Endothelial cell (in vitro differentiated cells): Measurements from ENCODE around the gene VEZF1. TPM values are rescaled to one million over a fixed set of nuclear protein-coding genes. Genes with fewer than 3 reads are reported as not detected.

Source experiments
- DNase-seq: peaks from one replicate; pipeline ENCODE4 v3.0.0; 2021; ENCODE audit warnings: low spot score
- H3K27ac Mint-ChIP-seq: one replicate; pipeline ENCODE4 v1.8.0; 2021; ENCODE audit warnings: mixed read lengths, inconsistent platforms; ENCODE audit not compliant: unreplicated experiment
- H3K27me3 Mint-ChIP-seq: one replicate; pipeline ENCODE4 v1.8.0; 2021; ENCODE audit warnings: mild to moderate bottlenecking, moderate library complexity, mixed read lengths, inconsistent platforms; ENCODE audit not compliant: unreplicated experiment
- H3K36me3 Mint-ChIP-seq: one replicate; pipeline ENCODE4 v1.8.0; 2021; ENCODE audit warnings: mild to moderate bottlenecking, low read depth, mixed read lengths, inconsistent platforms; ENCODE audit not compliant: unreplicated experiment
- H3K4me1 Mint-ChIP-seq: one replicate; pipeline ENCODE4 v1.8.0; 2021; ENCODE audit warnings: mild to moderate bottlenecking, mixed read lengths, inconsistent platforms; ENCODE audit not compliant: unreplicated experiment
- H3K4me3 Mint-ChIP-seq: one replicate; pipeline ENCODE4 v1.8.0; 2021; ENCODE audit warnings: mild to moderate bottlenecking, mixed read lengths, inconsistent platforms; ENCODE audit not compliant: unreplicated experiment
- H3K9me3 Mint-ChIP-seq: one replicate; pipeline ENCODE4 v1.8.0; 2021; ENCODE audit warnings: mixed read lengths, inconsistent platforms; ENCODE audit not compliant: unreplicated experiment
- total RNA-seq: library from RNA; stranded (reverse); fragmentation: NEBNext Ultra II Directional; extraction: Animal tissue kit (Norgen Biotek cat#: 25700); gene quantifications from one replicate; pipeline ENCODE4 v1.2.1, GENCODE V29; 2021; ENCODE audit not compliant: unreplicated experiment
- TF ChIP-seq, protein P1 (sequence below): fragments of 200-600 bp; sonication (generic); IDR thresholded peaks from one replicate; pipeline ENCODE4 v1.5.0; 2021; ENCODE audit warnings: antibody characterized with exemption; ENCODE audit not compliant: unreplicated experiment

VEZF1 gene
- total RNA-seq, 1 donor from 2014 or later = 43.7 TPM

DNA sequence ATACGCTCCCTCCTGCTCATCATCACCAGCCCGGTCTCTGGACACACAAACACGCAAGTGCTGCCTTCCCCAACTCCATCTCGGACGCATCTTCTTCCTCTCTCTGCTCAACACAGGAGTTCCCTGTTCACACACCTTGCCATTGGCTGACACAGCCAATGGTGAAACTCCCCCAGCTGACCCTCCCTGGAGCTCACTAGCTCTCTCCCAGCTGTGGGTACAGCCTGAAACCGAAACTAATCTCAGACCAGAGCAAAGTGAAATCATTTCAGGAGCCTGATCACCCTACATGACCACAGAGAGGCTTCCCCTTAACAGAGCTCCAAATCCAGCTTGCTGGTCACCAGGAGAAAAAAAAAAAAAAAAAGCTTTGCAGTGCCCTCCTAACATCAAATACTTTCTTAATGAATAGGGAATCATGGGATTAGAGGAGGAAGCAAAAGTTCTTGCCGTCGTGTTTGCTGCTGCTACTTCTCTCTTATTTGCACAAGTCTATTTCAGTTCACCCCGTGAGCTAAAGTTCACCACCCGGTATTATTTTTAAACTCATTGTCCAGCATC lies 41.2 kb downstream of the VEZF1 start:
- no peak for DNase-seq
- no peaks in the 10 kb centered on the region for H3K9me3 Mint-ChIP-seq
- H3K4me3 Mint-ChIP-seq = no peak overlapping the region
- H3K27me3 Mint-ChIP-seq = no peaks in the 10 kb centered on the region
- H3K4me1 Mint-ChIP-seq = peaks cover 10% of the 10 kb centered on the region
- TF ChIP-seq, protein P1, sequence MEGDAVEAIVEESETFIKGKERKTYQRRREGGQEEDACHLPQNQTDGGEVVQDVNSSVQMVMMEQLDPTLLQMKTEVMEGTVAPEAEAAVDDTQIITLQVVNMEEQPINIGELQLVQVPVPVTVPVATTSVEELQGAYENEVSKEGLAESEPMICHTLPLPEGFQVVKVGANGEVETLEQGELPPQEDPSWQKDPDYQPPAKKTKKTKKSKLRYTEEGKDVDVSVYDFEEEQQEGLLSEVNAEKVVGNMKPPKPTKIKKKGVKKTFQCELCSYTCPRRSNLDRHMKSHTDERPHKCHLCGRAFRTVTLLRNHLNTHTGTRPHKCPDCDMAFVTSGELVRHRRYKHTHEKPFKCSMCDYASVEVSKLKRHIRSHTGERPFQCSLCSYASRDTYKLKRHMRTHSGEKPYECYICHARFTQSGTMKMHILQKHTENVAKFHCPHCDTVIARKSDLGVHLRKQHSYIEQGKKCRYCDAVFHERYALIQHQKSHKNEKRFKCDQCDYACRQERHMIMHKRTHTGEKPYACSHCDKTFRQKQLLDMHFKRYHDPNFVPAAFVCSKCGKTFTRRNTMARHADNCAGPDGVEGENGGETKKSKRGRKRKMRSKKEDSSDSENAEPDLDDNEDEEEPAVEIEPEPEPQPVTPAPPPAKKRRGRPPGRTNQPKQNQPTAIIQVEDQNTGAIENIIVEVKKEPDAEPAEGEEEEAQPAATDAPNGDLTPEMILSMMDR = no peak
- no peaks in the 10 kb centered on the region for H3K36me3 Mint-ChIP-seq
- no peak overlapping the region for H3K27ac Mint-ChIP-seq

- no peak overlapping the region for H3K27ac Mint-ChIP-seq
- no peak for DNase-seq
- no peaks in the 10 kb centered on the region for H3K9me3 Mint-ChIP-seq
- TF ChIP-seq, protein P1 = no peak
- H3K4me1 Mint-ChIP-seq = peaks cover 10% of the 10 kb centered on the region
- no peaks in the 10 kb centered on the region for H3K36me3 Mint-ChIP-seq
- peaks cover 1% of the 10 kb centered on the region for H3K27me3 Mint-ChIP-seq
- H3K4me3 Mint-ChIP-seq = no peak overlapping the region
Measured at GRCh38 chr17:57945996-57946797, 41.9 kb downstream of the VEZF1 start.

GRCh38 chr17:57944908-57945307 lies 43.1 kb downstream of the VEZF1 start:
- Mint-ChIP-seq H3K4me1 (peaks cover 7% of the 10 kb centered on the region), H3K9me3 (no peaks in the 10 kb centered on the region), H3K27ac (no peak overlapping the region), H3K4me3 (no peak overlapping the region), H3K36me3 (peaks cover 4% of the 10 kb centered on the region), H3K27me3 (peaks cover 1% of the 10 kb centered on the region)
- DNase-seq = no peak
- TF ChIP-seq, protein P1 = no peak

DNA sequence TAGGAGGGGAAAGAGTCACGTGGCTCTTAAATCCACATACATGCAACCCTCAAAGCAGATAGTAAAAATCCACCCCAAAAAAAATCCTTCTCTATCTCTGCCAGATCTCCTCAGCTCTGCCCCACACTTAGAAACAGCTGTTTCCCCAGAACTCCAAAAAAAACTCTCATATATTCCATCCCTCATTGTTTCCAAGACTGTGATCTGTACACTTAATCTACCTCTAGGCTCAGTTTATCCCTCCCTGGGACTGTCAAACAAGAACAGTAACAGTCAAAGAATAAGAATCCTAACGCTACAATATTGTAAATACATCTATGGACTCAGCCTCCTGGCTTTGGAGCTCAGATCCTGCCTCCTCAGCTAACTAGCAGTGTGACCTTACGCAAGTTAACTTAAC lies 44.4 kb downstream of the VEZF1 start:
- TF ChIP-seq, protein P1 = no peak
- Mint-ChIP-seq H3K27me3 (peaks cover 1% of the 10 kb centered on the region), H3K36me3 (peaks cover 4% of the 10 kb centered on the region), H3K4me1 (peaks cover under 1% of the 10 kb centered on the region), H3K4me3 (no peak overlapping the region), H3K9me3 (no peaks in the 10 kb centered on the region), H3K27ac (no peak overlapping the region)
- no peak for DNase-seq

GRCh38 chr17:57943140-57943539 lies 44.9 kb downstream of the VEZF1 start:
- no peak for DNase-seq
- peaks cover 4% of the 10 kb centered on the region for H3K36me3 Mint-ChIP-seq
- TF ChIP-seq, protein P1 = no peak
- H3K9me3 Mint-ChIP-seq = no peaks in the 10 kb centered on the region
- no peak overlapping the region for H3K27ac Mint-ChIP-seq
- H3K27me3 Mint-ChIP-seq = peaks cover 1% of the 10 kb centered on the region
- H3K4me3 Mint-ChIP-seq = no peak overlapping the region
- H3K4me1 Mint-ChIP-seq = no peaks in the 10 kb centered on the region
